Upper lobe of left lung (tissue), 4 donors: Measurements from ENCODE around the gene TFPI.

Source experiments
- CTCF ChIP-seq, 6 experiments: fragments of 450-650 bp in 4 of 6; fragments of 200-600 bp in 2 of 6; sonication (generic) in 2 of 6; IDR thresholded peaks; one replicate each; pipeline ENCODE4 v1.5.1; 2016 to 2019; ENCODE audit warnings: antibody characterized with exemption in 6 of 6
- EP300 ChIP-seq, 4 donors: sonication (generic); formaldehyde crosslinking; IDR thresholded peaks; one replicate each; pipeline ENCODE4 v1.5.1; 2017; ENCODE audit warnings: antibody characterized with exemption in 4 of 4, control low read depth in 2 of 4
- POLR2A ChIP-seq, 4 donors: fragments of 450-650 bp; IDR thresholded peaks; one replicate each; pipeline ENCODE4 v1.5.1; 2016 to 2017; ENCODE audit warnings: antibody characterized with exemption in 4 of 4, mild to moderate bottlenecking in 2 of 4
- POLR2AphosphoS5 ChIP-seq, 2 donors: sonication (generic); formaldehyde crosslinking; IDR thresholded peaks; one replicate each; pipeline ENCODE4 v1.5.1; 2017; ENCODE audit warnings: antibody characterized with exemption in 2 of 2

GRCh38 chr2:187520121-187520624 is 34.1 kb downstream of the TFPI start:
- TF ChIP-seq POLR2A (IDR thresholded peaks at IDR 0.05) (no peak), CTCF (IDR thresholded peaks at IDR 0.05) (no peak), POLR2AphosphoS5 (IDR thresholded peaks at IDR 0.05) (no peak), EP300 (IDR thresholded peaks at IDR 0.05) (no peak)
